Gastroesophageal sphincter (tissue), 4 donors: ENCODE data around the gene SUPT5H. TPM values are rescaled to one million over a fixed set of nuclear protein-coding genes. Genes with fewer than 3 reads are reported as not detected.

ENCODE experiments used
- ATAC-seq: fragments of 150-250 bp; one replicate; pipeline ENCODE4 v1.9.1; 2016; ENCODE audit warnings: mild to moderate bottlenecking, moderate library complexity
- H3K27ac ChIP-seq, 4 donors: fragments of 200-600 bp; sonication (generic) in 3 of 4; 1 replicate in 3 of 4; 2 replicates in 1 of 4; pipeline ENCODE4 v1.5.1; 2016 to 2019
- H3K27me3 ChIP-seq: fragments of 200-600 bp; sonication (generic); one replicate; pipeline ENCODE4 v1.5.1; 2019
- H3K36me3 ChIP-seq, 2 donors: fragments of 200-600 bp; sonication (generic); one replicate each; pipeline ENCODE4 v1.5.1; 2019; ENCODE audit warnings: control low read depth in 1 of 2
- H3K4me1 ChIP-seq, 3 donors: fragments of 200-600 bp; sonication (generic); 1 replicate in 2 of 3; 2 replicates in 1 of 3; pipeline ENCODE4 v1.5.1; 2016 to 2019; ENCODE audit warnings: control low read depth in 2 of 3
- H3K4me3 ChIP-seq, 2 donors: fragments of 200-600 bp; sonication (generic); one replicate each; pipeline ENCODE4 v1.5.1; 2019; ENCODE audit warnings: mild to moderate bottlenecking in 1 of 2, moderate library complexity in 1 of 2
- H3K9me3 ChIP-seq, 3 donors: fragments of 200-600 bp; sonication (generic); one replicate each; pipeline ENCODE4 v1.5.1; 2017 to 2019; ENCODE audit warnings: control low read depth in 2 of 3
- EP300 ChIP-seq: sonication (generic); formaldehyde crosslinking; IDR thresholded peaks from one replicate; pipeline ENCODE4 v1.6.1; 2017; ENCODE audit warnings: antibody characterized with exemption, mild to moderate bottlenecking
- POLR2A ChIP-seq, 2 donors: fragments of 450-650 bp; IDR thresholded peaks; one replicate each; pipeline ENCODE4 v1.6.1; 2017; ENCODE audit warnings: antibody characterized with exemption in 2 of 2, mild to moderate bottlenecking in 2 of 2, moderate library complexity in 1 of 2
- POLR2AphosphoS5 ChIP-seq: sonication (generic); formaldehyde crosslinking; IDR thresholded peaks from one replicate; pipeline ENCODE4 v1.6.1; 2017; ENCODE audit warnings: antibody characterized with exemption
- WGBS, 2 donors: methylation state at CpG; one replicate each; pipeline ENCODE4 v1.1.5; 2018; ENCODE audit warnings: low coverage in 1 of 2; 5-methylcytosine and 5-hydroxymethylcytosine counted together
- total RNA-seq, 4 donors: library from RNA; depleted of rRNA; stranded (reverse); fragments of >200 nt; gene quantifications; one replicate each; pipeline ENCODE4 v1.1.0, GENCODE V29; 2016
- TF ChIP-seq, protein P1 (sequence below), 4 experiments: fragments of 200-600 bp in 2 of 4; fragments of 450-650 bp in 2 of 4; sonication (generic) in 1 of 4; IDR thresholded peaks; one replicate each; pipeline ENCODE4 v1.5.1; 2017 to 2019; ENCODE audit warnings: antibody characterized with exemption in 4 of 4, mild to moderate bottlenecking in 2 of 4, moderate library complexity in 2 of 4

Gene SUPT5H
- total RNA-seq, 4 donors from 2014 or later: 71.5 to 99.1 (median 87.0) TPM

DNA sequence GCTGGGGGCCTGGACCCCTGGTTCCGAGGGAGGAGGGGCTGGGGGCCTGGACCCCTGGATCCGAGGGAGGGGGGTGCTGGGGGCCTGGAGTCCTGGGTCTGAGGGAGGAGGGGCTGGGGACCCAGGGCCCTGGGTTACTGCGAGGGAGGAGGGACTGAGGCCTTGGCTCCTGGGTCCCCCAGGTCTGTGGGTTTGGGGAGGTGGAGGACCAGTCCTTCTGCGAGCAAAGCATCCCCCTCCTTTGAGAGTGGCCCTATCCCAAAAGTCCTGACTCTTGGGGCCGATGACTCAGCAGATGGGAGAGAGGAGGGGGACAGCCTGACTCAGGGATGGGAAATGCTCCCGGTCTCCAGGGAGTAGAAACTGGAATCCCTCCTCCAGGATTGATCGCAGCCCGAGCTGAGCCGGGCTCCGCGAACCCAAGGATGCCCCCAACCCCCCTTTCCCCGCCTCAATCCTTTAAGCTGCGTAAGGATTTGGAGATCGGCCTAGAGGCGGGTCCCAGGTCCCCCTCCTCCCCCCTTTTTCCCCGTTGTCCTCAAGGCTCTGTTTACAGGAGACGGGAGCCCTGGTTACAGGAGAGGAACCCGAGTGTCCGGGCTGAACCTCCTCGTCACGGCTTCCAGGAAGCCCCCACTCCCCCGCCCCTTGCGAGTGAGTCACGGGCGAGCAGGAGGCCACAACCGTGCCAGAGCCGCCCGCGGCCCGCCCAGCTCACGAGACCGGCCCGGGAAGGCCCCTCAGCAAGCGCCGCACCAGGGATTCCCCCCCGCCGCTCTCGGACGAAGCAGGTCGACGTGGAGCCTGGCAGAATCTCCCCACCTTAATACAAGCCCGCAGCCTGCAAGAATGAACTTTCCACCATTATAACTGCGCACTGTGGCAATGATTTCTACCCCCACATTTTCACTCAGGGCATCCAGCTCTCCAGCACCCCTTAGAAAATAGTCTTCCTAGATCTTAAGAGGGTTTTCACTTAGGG, 41.8 kb upstream of the SUPT5H start:
- Histone ChIP-seq H3K9me3 (no peaks in the 10 kb centered on the region), H3K4me1 (peaks cover 0 to 63% (median 22%) of the 10 kb centered on the region in 3 donors), H3K36me3 (peaks cover 4 to 24% of the 10 kb centered on the region in 2 donors), H3K27me3 (no peaks in the 10 kb centered on the region), H3K27ac (peak overlapping the region; percentile 99 to 100 (median 99)), H3K4me3 (peak overlapping the region; percentile 50 to 71)
- peak; percentile 67 for ATAC-seq
- 0% methylated on average over 2 to 5 of the region's 43 CpGs for WGBS, 2 donors
- TF ChIP-seq, protein P1, sequence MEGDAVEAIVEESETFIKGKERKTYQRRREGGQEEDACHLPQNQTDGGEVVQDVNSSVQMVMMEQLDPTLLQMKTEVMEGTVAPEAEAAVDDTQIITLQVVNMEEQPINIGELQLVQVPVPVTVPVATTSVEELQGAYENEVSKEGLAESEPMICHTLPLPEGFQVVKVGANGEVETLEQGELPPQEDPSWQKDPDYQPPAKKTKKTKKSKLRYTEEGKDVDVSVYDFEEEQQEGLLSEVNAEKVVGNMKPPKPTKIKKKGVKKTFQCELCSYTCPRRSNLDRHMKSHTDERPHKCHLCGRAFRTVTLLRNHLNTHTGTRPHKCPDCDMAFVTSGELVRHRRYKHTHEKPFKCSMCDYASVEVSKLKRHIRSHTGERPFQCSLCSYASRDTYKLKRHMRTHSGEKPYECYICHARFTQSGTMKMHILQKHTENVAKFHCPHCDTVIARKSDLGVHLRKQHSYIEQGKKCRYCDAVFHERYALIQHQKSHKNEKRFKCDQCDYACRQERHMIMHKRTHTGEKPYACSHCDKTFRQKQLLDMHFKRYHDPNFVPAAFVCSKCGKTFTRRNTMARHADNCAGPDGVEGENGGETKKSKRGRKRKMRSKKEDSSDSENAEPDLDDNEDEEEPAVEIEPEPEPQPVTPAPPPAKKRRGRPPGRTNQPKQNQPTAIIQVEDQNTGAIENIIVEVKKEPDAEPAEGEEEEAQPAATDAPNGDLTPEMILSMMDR (IDR thresholded peaks at IDR 0.05): no peak
- TF ChIP-seq POLR2A (IDR thresholded peaks at IDR 0.05): peak; percentile 57 to 73
- TF ChIP-seq POLR2AphosphoS5: peak; percentile 99
- peak; percentile 86 for TF ChIP-seq EP300

GRCh38 chr19:39405261-39405957, 40.0 kb upstream of the SUPT5H start:
- H3K9me3 ChIP-seq: no peaks in the 10 kb centered on the region
- H3K4me3 ChIP-seq: peak overlapping the region; percentile 84 to 90
- 70% methylated on average over 4 of the region's 17 CpGs; no CpG with 5 or more reads in 1 of the 2 donors for WGBS, 2 donors
- H3K4me1 ChIP-seq: peaks cover 0 to 55% (median 21%) of the 10 kb centered on the region in 3 donors
- H3K27ac ChIP-seq: peak overlapping the region; percentile 99 to 100 (median 99)
- TF ChIP-seq EP300 (no peak), POLR2A (IDR thresholded peaks at IDR 0.05) (no peak), POLR2AphosphoS5 (no peak)
- TF ChIP-seq, protein P1 (IDR thresholded peaks at IDR 0.05): no peak
- no peak for ATAC-seq
- peaks cover 4 to 22% of the 10 kb centered on the region in 2 donors for H3K36me3 ChIP-seq
- H3K27me3 ChIP-seq: no peaks in the 10 kb centered on the region

DNA sequence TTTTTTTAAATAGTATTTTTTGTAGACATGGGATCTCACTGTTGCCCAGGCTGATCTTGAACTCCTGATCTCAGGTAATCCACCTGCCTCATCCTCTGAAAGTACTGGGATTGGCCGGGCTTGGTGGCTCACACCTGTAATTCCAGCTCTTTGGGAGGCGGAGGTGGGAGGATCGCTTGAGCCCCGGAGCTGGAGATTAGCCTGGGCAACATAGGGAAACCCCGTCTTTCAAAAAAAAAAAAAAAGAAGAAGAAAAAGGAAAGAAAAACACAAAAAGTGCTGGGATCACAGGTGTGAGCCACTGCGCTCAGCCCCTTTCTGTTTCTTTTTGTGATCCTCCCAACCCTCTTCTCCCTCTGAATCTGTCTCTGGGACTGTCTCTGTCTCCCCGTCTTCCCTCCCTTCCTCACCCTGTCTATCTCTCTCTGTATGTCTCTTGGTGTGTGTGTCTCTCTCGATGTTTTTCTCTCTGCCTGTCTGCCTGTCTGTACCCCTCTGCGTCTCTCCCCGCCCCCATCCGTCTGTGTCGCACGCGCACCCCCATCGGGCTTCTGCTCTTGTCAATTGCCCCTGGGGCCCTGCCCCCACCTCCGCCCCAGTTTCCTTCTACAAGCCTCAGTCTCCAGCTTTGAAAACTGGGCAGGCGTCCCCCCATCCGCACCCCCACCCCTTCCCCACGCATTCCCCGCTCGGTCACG, 39.3 kb upstream of the SUPT5H start:
- WGBS, 2 donors: 0 to 32% methylated on average over 2 to 8 of the region's 22 CpGs
- H3K27me3 ChIP-seq: no peaks in the 10 kb centered on the region
- peak overlapping the region; percentile 84 to 90 for H3K4me3 ChIP-seq
- TF ChIP-seq, protein P1 (IDR thresholded peaks at IDR 0.05): no peak
- TF ChIP-seq POLR2A (IDR thresholded peaks at IDR 0.05) (peak in 1 of 2 donors; percentile 24), EP300 (no peak)
- no peak for ATAC-seq
- H3K9me3 ChIP-seq: no peaks in the 10 kb centered on the region
- H3K27ac ChIP-seq: peak overlapping the region; percentile 99 to 100 (median 99)
- peaks cover 4 to 22% of the 10 kb centered on the region in 2 donors for H3K36me3 ChIP-seq
- peaks cover 0 to 58% (median 26%) of the 10 kb centered on the region in 3 donors for H3K4me1 ChIP-seq

DNA sequence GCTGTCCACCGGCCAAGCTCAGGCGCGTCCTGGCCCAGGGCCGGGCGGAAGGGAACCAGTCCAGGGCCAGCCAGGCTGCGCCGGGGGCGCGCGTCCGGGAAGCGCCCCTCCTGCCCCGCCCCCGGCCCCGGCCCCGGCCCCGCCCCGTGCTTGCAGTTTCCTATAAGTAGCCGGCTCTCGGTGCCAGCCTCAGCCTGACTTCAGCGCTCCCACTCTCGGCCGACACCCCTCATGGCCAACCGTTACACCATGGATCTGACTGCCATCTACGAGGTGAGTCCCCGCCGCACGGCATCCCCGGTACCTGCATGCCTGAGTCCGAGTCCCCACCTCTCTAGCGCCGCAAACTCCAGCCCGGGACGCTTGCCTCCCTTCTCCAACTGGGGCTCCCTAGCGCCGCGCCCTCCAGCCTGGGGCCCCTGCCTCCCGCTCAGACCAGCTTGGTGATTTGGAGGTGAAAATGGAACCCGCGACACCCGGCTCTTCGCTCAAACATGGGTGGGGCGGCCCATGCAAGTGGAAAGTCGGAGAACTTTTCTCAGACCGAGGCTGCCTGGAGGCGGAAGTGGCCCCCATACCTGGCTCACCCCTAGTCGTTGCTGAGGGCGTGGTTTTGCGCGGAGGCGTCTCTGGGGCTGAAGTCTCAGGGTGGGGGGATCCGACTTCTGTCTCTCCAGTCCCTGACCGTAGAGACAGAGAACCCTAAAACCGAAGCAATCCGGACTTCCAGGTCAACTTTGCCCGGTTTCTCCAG, 38.5 kb upstream of the SUPT5H start, which contains the start of gene ZFP36:
Gene ZFP36 (plus strand): TSS at position 192 of the 754 bp plus-strand sequence. CDS start 58 bp downstream, at position 250.
- Histone ChIP-seq H3K4me1 (peaks cover 0 to 58% (median 23%) of the 10 kb centered on the region in 3 donors), H3K4me3 (peak within 1 kb of the TSS; percentile 84 to 90), H3K9me3 (no peaks in the 10 kb centered on the region), H3K36me3 (peaks cover 4 to 22% of the 10 kb centered on the region in 2 donors), H3K27ac (peak within 1 kb of the TSS; percentile 99 to 100 (median 99)), H3K27me3 (no peaks in the 10 kb centered on the region)
- peak; percentile 100 for TF ChIP-seq POLR2A (IDR thresholded peaks at IDR 0.05)
- no peak for TF ChIP-seq EP300
- peak; percentile 100 for TF ChIP-seq POLR2AphosphoS5
- TF ChIP-seq, protein P1 (IDR thresholded peaks at IDR 0.05): peak in 2 of 4 experiments; percentile 33 to 42
- ATAC-seq: peak; percentile 28
- WGBS, 2 donors: 0% methylated on average over 1 of the region's 56 CpGs; no CpG with 5 or more reads in 1 of the 2 donors
